ENCODE measurements around the gene HSPB6.

HSPB6 gene

GRCh38 chr19:35744430-35745327, 12.2 kb downstream of the HSPB6 start:
- DNase-seq: peak; percentile 95

- DNase-seq: no peak
These were observed 13.0 kb downstream of the HSPB6 start for GRCh38 chr19:35743640-35744429.

GRCh38 chr19:35742121-35742724, 14.6 kb downstream of the HSPB6 start, which contains the start of gene IGFLR1:
Gene IGFLR1, minus strand, starts transcription at chr19:35742452. Its CDS starts 1,272 bp downstream, at chr19:35741180.
- DNase-seq: peak; percentile 84

GRCh38 chr19:35741203-35741515, 15.7 kb downstream of the HSPB6 start:
- DNase-seq: no peak

GRCh38 chr19:35740423-35741202, 16.2 kb downstream of the HSPB6 start:
- DNase-seq: peak; percentile 96

GRCh38 chr19:35740108-35740422, 16.8 kb downstream of the HSPB6 start:
- no peak for DNase-seq

- no peak for DNase-seq
These were observed 17.3 kb downstream of the HSPB6 start for GRCh38 chr19:35739275-35740107.

GRCh38 chr19:35738887-35739229, 18.0 kb downstream of the HSPB6 start:
- no peak for DNase-seq

GRCh38 chr19:35738021-35738886, 18.6 kb downstream of the HSPB6 start:
- DNase-seq: no peak

GRCh38 chr19:35736913-35737886, 19.6 kb downstream of the HSPB6 start:
- no peak for DNase-seq

- no peak for DNase-seq
These were observed 21.9 kb downstream of the HSPB6 start for GRCh38 chr19:35734889-35735288.

- no peak for DNase-seq
These were observed 22.6 kb downstream of the HSPB6 start for GRCh38 chr19:35734273-35734672.

GRCh38 chr19:35733180-35734125, 23.4 kb downstream of the HSPB6 start:
- no peak for DNase-seq

GRCh38 chr19:35732540-35733179, 24.2 kb downstream of the HSPB6 start:
- DNase-seq: no peak

GRCh38 chr19:35731779-35732405, 24.9 kb downstream of the HSPB6 start:
- no peak for DNase-seq

- no peak for DNase-seq
These were observed 25.5 kb downstream of the HSPB6 start for GRCh38 chr19:35731353-35731752.

GRCh38 chr19:35730326-35730725, 26.5 kb downstream of the HSPB6 start:
- DNase-seq: no peak

GRCh38 chr19:35729763-35730162, 27.1 kb downstream of the HSPB6 start:
- no peak for DNase-seq
